Neural progenitor cell (in vitro differentiated cells): ENCODE data around the gene COL15A1. TPM values are rescaled to one million over a fixed set of nuclear protein-coding genes. Genes with fewer than 3 reads are reported as not detected.

ENCODE experiments used
- DNase-seq: peaks from one replicate; pipeline ENCODE4 v3.0.0-alpha.2; 2016; ENCODE audit warnings: low spot score
- H2AFZ ChIP-seq: fragments of 200-600 bp; sonication (generic); replicated peaks from 2 replicates; pipeline ENCODE4 v1.6.1; 2016; ENCODE audit warnings: antibody characterized with exemption
- H3F3A ChIP-seq: fragments of 200-600 bp; sonication (generic); 2 replicates; pipeline ENCODE4 v1.6.1; 2016; ENCODE audit warnings: antibody characterized with exemption, low read depth
- H3K27ac ChIP-seq: fragments of 200-600 bp; sonication (generic); 2 replicates; pipeline ENCODE4 v1.5.1; 2016; ENCODE audit warnings: mild to moderate bottlenecking
- H3K27me3 ChIP-seq: fragments of 200-600 bp; sonication (generic); 2 replicates; pipeline ENCODE4 v1.6.1; 2016; ENCODE audit warnings: mild to moderate bottlenecking, moderate library complexity
- H3K36me3 ChIP-seq: fragments of 200-600 bp; sonication (generic); 2 replicates; pipeline ENCODE4 v1.5.1; 2016
- H3K4me1 ChIP-seq: fragments of 200-600 bp; sonication (generic); 2 replicates; pipeline ENCODE4 v1.6.1; 2016; ENCODE audit warnings: mixed run types
- H3K4me2 ChIP-seq: fragments of 200-600 bp; sonication (generic); 2 replicates; pipeline ENCODE4 v1.6.1; 2016
- H3K4me3 ChIP-seq: fragments of 200-600 bp; sonication (generic); 2 replicates; pipeline ENCODE4 v1.5.1; 2016
- H3K79me2 ChIP-seq: fragments of 200-600 bp; sonication (generic); 2 replicates; pipeline ENCODE4 v1.6.1; 2016; ENCODE audit warnings: low read depth
- H3K9ac ChIP-seq: fragments of 200-600 bp; sonication (generic); 2 replicates; pipeline ENCODE4 v1.6.1; 2016
- H3K9me3 ChIP-seq: fragments of 200-600 bp; sonication (generic); 2 replicates; pipeline ENCODE4 v1.5.1; 2016; ENCODE audit warnings: low read depth
- H4K20me1 ChIP-seq: fragments of 200-600 bp; sonication (generic); 2 replicates; pipeline ENCODE4 v1.6.1; 2016; ENCODE audit warnings: low read depth
- H3K27ac Mint-ChIP-seq: 3 replicates; pipeline ENCODE4 v1.8.0; 2021; ENCODE audit warnings: mixed read lengths
- H3K27me3 Mint-ChIP-seq: 2 replicates; pipeline ENCODE4 v1.8.0; 2022; ENCODE audit warnings: low read depth, mild to moderate bottlenecking, inconsistent platforms, moderate library complexity, mixed read lengths; ENCODE audit not compliant: insufficient read depth
- H3K36me3 Mint-ChIP-seq: 3 replicates; pipeline ENCODE4 v1.8.0; 2021; ENCODE audit warnings: mixed read lengths
- H3K4me1 Mint-ChIP-seq: 3 replicates; pipeline ENCODE4 v1.8.0; 2021; ENCODE audit warnings: mixed read lengths
- H3K4me3 Mint-ChIP-seq: 3 replicates; pipeline ENCODE4 v1.8.0; 2021; ENCODE audit warnings: mild to moderate bottlenecking, moderate library complexity, mixed read lengths
- H3K9me3 Mint-ChIP-seq: 3 replicates; pipeline ENCODE4 v1.8.0; 2020; ENCODE audit warnings: mixed read lengths
- EZH2 ChIP-seq: fragments of 200-600 bp; sonication (generic); IDR thresholded peaks from 2 replicates; pipeline ENCODE4 v1.6.1; 2017; ENCODE audit warnings: antibody characterized with exemption, mild to moderate bottlenecking, moderate library complexity
- EZH2phosphoT487 ChIP-seq: fragments of 200-600 bp; sonication (generic); IDR thresholded peaks from 2 replicates; pipeline ENCODE4 v1.6.1; 2017; ENCODE audit warnings: antibody characterized with exemption
- total RNA-seq: library from RNA; depleted of rRNA; stranded (reverse); fragments of >200 nt; gene quantifications from 2 replicates; pipeline ENCODE4 v1.2.3, GENCODE V29; 2015; ENCODE audit warnings: low replicate concordance
- TF ChIP-seq, protein P1 (sequence below): fragments of 200-600 bp; sonication (generic); IDR thresholded peaks from 2 replicates; pipeline ENCODE4 v1.5.1; 2017; ENCODE audit warnings: antibody characterized with exemption, mild to moderate bottlenecking

COL15A1 gene
- total RNA-seq, 1 donor from 2014 or later = 3.2 TPM

- no peaks in the 10 kb centered on the region for H3K27me3 ChIP-seq
- Mint-ChIP-seq H3K36me3 (no peaks in the 10 kb centered on the region), H3K4me1 (no peaks in the 10 kb centered on the region), H3K27ac (no peak overlapping the region), H3K27me3 (peaks cover 9% of the 10 kb centered on the region), H3K4me3 (no peak overlapping the region), H3K9me3 (peaks cover 2% of the 10 kb centered on the region)
- H3K9ac ChIP-seq = no peak overlapping the region
- no peaks in the 10 kb centered on the region for H3K9me3 ChIP-seq
- TF ChIP-seq EZH2 (no peak), EZH2phosphoT487 (no peak)
- TF ChIP-seq, protein P1, sequence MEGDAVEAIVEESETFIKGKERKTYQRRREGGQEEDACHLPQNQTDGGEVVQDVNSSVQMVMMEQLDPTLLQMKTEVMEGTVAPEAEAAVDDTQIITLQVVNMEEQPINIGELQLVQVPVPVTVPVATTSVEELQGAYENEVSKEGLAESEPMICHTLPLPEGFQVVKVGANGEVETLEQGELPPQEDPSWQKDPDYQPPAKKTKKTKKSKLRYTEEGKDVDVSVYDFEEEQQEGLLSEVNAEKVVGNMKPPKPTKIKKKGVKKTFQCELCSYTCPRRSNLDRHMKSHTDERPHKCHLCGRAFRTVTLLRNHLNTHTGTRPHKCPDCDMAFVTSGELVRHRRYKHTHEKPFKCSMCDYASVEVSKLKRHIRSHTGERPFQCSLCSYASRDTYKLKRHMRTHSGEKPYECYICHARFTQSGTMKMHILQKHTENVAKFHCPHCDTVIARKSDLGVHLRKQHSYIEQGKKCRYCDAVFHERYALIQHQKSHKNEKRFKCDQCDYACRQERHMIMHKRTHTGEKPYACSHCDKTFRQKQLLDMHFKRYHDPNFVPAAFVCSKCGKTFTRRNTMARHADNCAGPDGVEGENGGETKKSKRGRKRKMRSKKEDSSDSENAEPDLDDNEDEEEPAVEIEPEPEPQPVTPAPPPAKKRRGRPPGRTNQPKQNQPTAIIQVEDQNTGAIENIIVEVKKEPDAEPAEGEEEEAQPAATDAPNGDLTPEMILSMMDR = no peak
- no peaks in the 10 kb centered on the region for H3F3A ChIP-seq
- no peak overlapping the region for H2AFZ ChIP-seq
- no peaks in the 10 kb centered on the region for H3K4me1 ChIP-seq
- DNase-seq = no peak
- no peak overlapping the region for H3K4me2 ChIP-seq
- no peaks in the 10 kb centered on the region for H4K20me1 ChIP-seq
- H3K4me3 ChIP-seq = no peak overlapping the region
- no peaks in the 10 kb centered on the region for H3K79me2 ChIP-seq
- no peaks in the 10 kb centered on the region for H3K36me3 ChIP-seq
- no peak overlapping the region for H3K27ac ChIP-seq
These were observed 8.3 kb downstream of the COL15A1 start for GRCh38 chr9:98951967-98952366.

GRCh38 chr9:98953581-98954243 is 10.0 kb downstream of the COL15A1 start:
- H3K4me3 Mint-ChIP-seq = no peak overlapping the region
- no peak overlapping the region for H3K27ac ChIP-seq
- no peaks in the 10 kb centered on the region for H3K9me3 ChIP-seq
- TF ChIP-seq, protein P1 = no peak
- TF ChIP-seq EZH2phosphoT487 (no peak), EZH2 (no peak)
- peaks cover 10% of the 10 kb centered on the region for H3K9me3 Mint-ChIP-seq
- H3K9ac ChIP-seq = no peak overlapping the region
- no peaks in the 10 kb centered on the region for H3K4me1 ChIP-seq
- H3K4me2 ChIP-seq = no peak overlapping the region
- no peaks in the 10 kb centered on the region for H4K20me1 ChIP-seq
- H3K36me3 Mint-ChIP-seq = no peaks in the 10 kb centered on the region
- no peaks in the 10 kb centered on the region for H3F3A ChIP-seq
- no peaks in the 10 kb centered on the region for H3K4me1 Mint-ChIP-seq
- H3K36me3 ChIP-seq = no peaks in the 10 kb centered on the region
- no peaks in the 10 kb centered on the region for H3K79me2 ChIP-seq
- peaks cover 6% of the 10 kb centered on the region for H3K27me3 Mint-ChIP-seq
- no peak for DNase-seq
- H3K4me3 ChIP-seq = no peak overlapping the region
- H3K27me3 ChIP-seq = no peaks in the 10 kb centered on the region
- no peak overlapping the region for H3K27ac Mint-ChIP-seq
- no peak overlapping the region for H2AFZ ChIP-seq

- no peaks in the 10 kb centered on the region for H3K36me3 ChIP-seq
- no peak for DNase-seq
- H3K4me1 Mint-ChIP-seq = no peaks in the 10 kb centered on the region
- no peak overlapping the region for H2AFZ ChIP-seq
- TF ChIP-seq EZH2 (no peak), EZH2phosphoT487 (no peak)
- TF ChIP-seq, protein P1 = no peak
- H3K79me2 ChIP-seq = no peaks in the 10 kb centered on the region
- H3K27me3 Mint-ChIP-seq = peaks cover 6% of the 10 kb centered on the region
- H4K20me1 ChIP-seq = no peaks in the 10 kb centered on the region
- H3K9me3 ChIP-seq = no peaks in the 10 kb centered on the region
- peaks cover 10% of the 10 kb centered on the region for H3K9me3 Mint-ChIP-seq
- no peaks in the 10 kb centered on the region for H3K4me1 ChIP-seq
- no peak overlapping the region for H3K4me3 ChIP-seq
- no peak overlapping the region for H3K27ac ChIP-seq
- no peak overlapping the region for H3K9ac ChIP-seq
- H3K36me3 Mint-ChIP-seq = no peaks in the 10 kb centered on the region
- H3K27me3 ChIP-seq = no peaks in the 10 kb centered on the region
- no peak overlapping the region for H3K4me2 ChIP-seq
- no peak overlapping the region for H3K27ac Mint-ChIP-seq
- no peak overlapping the region for H3K4me3 Mint-ChIP-seq
- H3F3A ChIP-seq = no peaks in the 10 kb centered on the region
These were observed 10.5 kb downstream of the COL15A1 start for GRCh38 chr9:98954244-98954610.
